Thoracic aorta (tissue), 2 donors: ENCODE results near the gene BCKDK. TPM values are rescaled to one million over a fixed set of nuclear protein-coding genes. Genes with fewer than 3 reads are reported as not detected.
A peak's percentile ranks its signal among the peaks of the same experiment; 100 is the strongest.

Experiments
- ATAC-seq: fragments of 150-250 bp; one replicate; pipeline ENCODE4 v1.8.0; 2017; ENCODE audit warnings: low read depth; ENCODE audit not compliant: insufficient number of reproducible peaks, low FRiP score
- DNase-seq: peaks from one replicate; pipeline ENCODE4 v3.0.0-alpha.2; 2020; ENCODE audit warnings: low spot score
- H3K27ac ChIP-seq, 2 donors: fragments of 200-600 bp; sonication (generic); 1 replicate in 1 of 2; 2 replicates in 1 of 2; pipeline ENCODE4 v1.5.1; 2016; ENCODE audit warnings: mild to moderate bottlenecking in 2 of 2, moderate library complexity in 2 of 2
- H3K27me3 ChIP-seq: fragments of 200-600 bp; sonication (generic); replicated peaks from 2 replicates; pipeline ENCODE4 v1.6.0; 2016; ENCODE audit warnings: mild to moderate bottlenecking; ENCODE audit not compliant: insufficient read depth
- H3K36me3 ChIP-seq: fragments of 200-600 bp; sonication (generic); one replicate; pipeline ENCODE4 v1.5.1; 2016
- H3K4me1 ChIP-seq, 2 donors: fragments of 200-600 bp; sonication (generic); 1 replicate in 1 of 2; 2 replicates in 1 of 2; pipeline versions ENCODE4 v1.5.1 to v1.6.0; 2016; ENCODE audit warnings: low read depth in 2 of 2, mild to moderate bottlenecking in 1 of 2; ENCODE audit not compliant: control insufficient read depth in 1 of 2
- H3K4me3 ChIP-seq: fragments of 200-600 bp; sonication (generic); 2 replicates; pipeline ENCODE4 v1.5.1; 2016; ENCODE audit warnings: mild to moderate bottlenecking
- H3K9me3 ChIP-seq: fragments of 200-600 bp; sonication (generic); 2 replicates; pipeline ENCODE4 v1.5.1; 2016
- CTCF ChIP-seq: fragments of 200-600 bp; sonication (generic); IDR thresholded peaks from one replicate; pipeline ENCODE4 v1.5.1; 2019; ENCODE audit warnings: antibody characterized with exemption
- total RNA-seq, 2 donors: library from RNA; depleted of rRNA; stranded (reverse); fragments of >200 nt; gene quantifications; one replicate each; pipeline versions ENCODE4 v1.1.0 to v1.2.3, GENCODE V29; 2016

The BCKDK gene
- total RNA-seq, 2 donors from 2014 or later, result 35.1 to 58.5 TPM

- Histone ChIP-seq H3K36me3 (peaks cover 29% of the 10 kb centered on the region), H3K4me1 (peaks cover 13 to 35% of the 10 kb centered on the region in 2 donors), H3K27ac (peak overlapping the region in 1 of 2 donors; percentile 91), H3K4me3 (no peak overlapping the region), H3K9me3 (no peaks in the 10 kb centered on the region), H3K27me3 (no peaks in the 10 kb centered on the region)
- no peak for TF ChIP-seq CTCF
- ATAC-seq, result no peak
- no peak for DNase-seq
Observed at GRCh38 chr16:31109622-31110021, 1.4 kb downstream of the BCKDK start.

- TF ChIP-seq CTCF, result no peak
- Histone ChIP-seq H3K27ac (no peak overlapping the region), H3K27me3 (no peaks in the 10 kb centered on the region), H3K36me3 (peaks cover 29% of the 10 kb centered on the region), H3K4me1 (peaks cover 13 to 35% of the 10 kb centered on the region in 2 donors), H3K9me3 (no peaks in the 10 kb centered on the region), H3K4me3 (no peak overlapping the region)
- ATAC-seq, result no peak
- DNase-seq, result no peak
Observed at GRCh38 chr16:31110106-31111034, 2.2 kb downstream of the BCKDK start.

GRCh38 chr16:31111881-31112466 lies 3.8 kb downstream of the BCKDK start:
- ATAC-seq (no peak), DNase-seq (no peak)
- Histone ChIP-seq H3K36me3 (peaks cover 29% of the 10 kb centered on the region), H3K27me3 (no peaks in the 10 kb centered on the region), H3K9me3 (no peaks in the 10 kb centered on the region), H3K4me1 (peaks cover 10 to 35% of the 10 kb centered on the region in 2 donors), H3K4me3 (no peak overlapping the region), H3K27ac (peak overlapping the region in 1 of 2 donors; percentile 45)
- no peak for TF ChIP-seq CTCF

- H3K36me3 ChIP-seq, result peaks cover 29% of the 10 kb centered on the region
- peak overlapping the region in 1 of 2 donors; percentile 45 for H3K27ac ChIP-seq
- peaks cover 8 to 35% of the 10 kb centered on the region in 2 donors for H3K4me1 ChIP-seq
- no peaks in the 10 kb centered on the region for H3K27me3 ChIP-seq
- H3K4me3 ChIP-seq, result no peak overlapping the region
- ATAC-seq (no peak), DNase-seq (no peak)
- no peaks in the 10 kb centered on the region for H3K9me3 ChIP-seq
- TF ChIP-seq CTCF, result no peak
Observed at GRCh38 chr16:31112711-31113110, 4.5 kb downstream of the BCKDK start.
